HG02973 (cell line): ENCODE data around the gene RNF225.
"Not testable (repeated sequence)": the region's sequence is repeated elsewhere in the genome, so short reads cannot be mapped to it uniquely, and the experiment has no call there.

ENCODE experiments used
- ATAC-seq: cut with Tn5 transposase; IDR thresholded peaks from one replicate; pipeline ENCODE4 v1.9.1; 2021; ENCODE audit warnings: moderate library complexity; ENCODE audit not compliant: unreplicated experiment

RNF225 gene

GRCh38 chr19:58407658-58408151 lies 12.2 kb downstream of the RNF225 start:
- no peak for ATAC-seq

- ATAC-seq, result peak; percentile 90
Measured at GRCh38 chr19:58408152-58409009, 12.9 kb downstream of the RNF225 start, which contains the start of gene ZNF584. Gene ZNF584, plus strand, starts transcription at chr19:58408649. Its CDS starts 499 bp downstream, at chr19:58409148.

GRCh38 chr19:58409010-58409790 lies 13.7 kb downstream of the RNF225 start:
- no peak for ATAC-seq

GRCh38 chr19:58416604-58417003 lies 21.1 kb downstream of the RNF225 start:
- ATAC-seq, result no peak

DNA sequence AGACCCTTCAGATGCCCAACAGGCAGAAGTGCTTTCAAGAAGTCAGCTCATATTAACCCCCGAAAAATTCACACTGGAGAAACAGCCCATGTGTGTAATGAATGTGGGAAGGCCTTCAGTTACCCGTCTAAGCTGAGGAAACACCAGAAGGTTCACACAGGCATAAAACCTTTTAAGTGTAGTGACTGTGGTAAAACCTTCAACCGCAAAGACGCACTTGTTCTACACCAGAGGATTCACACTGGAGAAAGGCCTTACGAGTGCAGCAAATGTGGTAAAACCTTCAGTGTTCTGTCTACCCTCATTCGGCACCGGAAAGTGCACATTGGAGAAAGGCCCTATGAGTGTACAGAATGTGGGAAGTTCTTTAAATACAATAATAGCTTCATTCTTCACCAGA lies 21.6 kb downstream of the RNF225 start:
- ATAC-seq, result no peak

GRCh38 chr19:58428617-58429016 lies 33.2 kb downstream of the RNF225 start:
- no peak for ATAC-seq

DNA sequence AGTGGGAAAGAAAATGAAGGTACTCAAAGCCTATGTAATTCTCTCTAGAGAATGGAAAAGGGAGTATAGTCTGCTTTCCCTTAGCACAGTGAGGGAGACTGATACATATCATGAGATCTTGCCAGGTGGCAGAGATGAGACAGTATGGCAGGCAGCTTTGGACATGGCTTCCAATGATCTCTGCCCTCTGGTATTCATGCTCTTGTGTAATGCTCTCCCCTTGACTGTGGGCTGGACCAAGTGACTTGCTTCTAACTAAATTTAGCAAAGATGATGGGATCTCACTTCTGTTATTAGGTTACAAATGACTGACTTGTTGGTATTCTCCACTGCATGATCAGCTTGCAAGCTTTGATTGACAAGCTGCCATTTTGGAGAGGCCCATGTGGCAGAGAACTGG lies 34.3 kb downstream of the RNF225 start:
- ATAC-seq, result no peak

- ATAC-seq, result no peak
Measured at GRCh38 chr19:58434217-58434616, 38.8 kb downstream of the RNF225 start.

- ATAC-seq, result peak; percentile 92
Measured at GRCh38 chr19:58439576-58440554, 44.4 kb downstream of the RNF225 start, which contains the start of gene ZNF132. Gene ZNF132, minus strand, starts transcription at chr19:58440153. Its CDS starts 332 bp downstream, at chr19:58439821.

GRCh38 chr19:58440556-58440955 lies 45.1 kb downstream of the RNF225 start:
- ATAC-seq, result no peak

DNA sequence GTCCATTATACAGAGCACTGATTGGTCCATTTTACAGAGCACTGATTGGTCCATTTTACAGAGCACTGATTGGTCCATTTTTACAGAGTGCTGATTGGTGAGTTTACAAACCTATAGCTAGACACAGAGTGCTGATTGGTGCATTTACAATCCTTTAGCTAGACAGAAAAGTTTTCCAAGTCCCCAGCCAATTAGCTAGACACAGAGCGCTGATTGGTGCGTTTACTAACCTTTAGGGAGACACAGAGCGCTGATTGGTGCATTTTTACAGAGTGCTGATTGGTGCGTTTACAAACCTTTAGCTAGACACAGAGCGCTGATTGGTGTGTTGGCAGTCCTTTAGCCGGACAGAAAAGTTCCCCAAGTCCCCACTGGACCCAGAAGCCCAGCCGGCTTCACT lies 47.5 kb downstream of the RNF225 start:
- not testable (repeated sequence) for ATAC-seq
